ENCODE measurements around the gene ATP7A. TPM values are rescaled to one million over a fixed set of nuclear protein-coding genes. Genes with fewer than 3 reads are reported as not detected.

Gene ATP7A
- total and polyA plus RNA-seq, 12 donors: 1.3 to 7.6 (median 6.2) TPM

DNA sequence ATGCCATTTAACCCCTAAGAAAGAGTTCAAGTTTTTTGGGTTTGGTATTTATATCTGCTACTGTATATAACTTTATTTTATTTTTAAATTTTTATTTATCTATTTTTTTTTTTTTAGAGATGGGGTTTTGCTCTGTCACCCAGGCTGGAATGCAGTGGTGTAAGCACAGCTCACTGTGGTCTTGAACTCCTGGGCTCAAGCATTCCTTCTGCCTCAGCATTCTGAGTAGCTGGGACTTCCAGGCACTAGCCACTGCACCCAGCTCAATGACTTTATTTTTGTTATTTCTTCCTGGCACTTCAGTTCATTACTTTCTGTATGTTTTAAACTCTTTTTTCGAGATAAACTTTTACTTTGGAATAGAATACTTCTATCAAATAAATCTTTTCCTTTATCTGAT is 101.4 kb downstream of the ATP7A start:
- intact Hi-C loops (cut with DNase I): loop anchor here in 1 of 10 donors (5.0 kb wide), 1 partner anchor 370 kb away; no protein-coding TSS in a partner anchor
- DNase-seq (no peak), ATAC-seq (no peak)
- peaks cover 0 to 14% (median 0%) of the 10 kb centered on the region in 9 donors for H3K36me3 ChIP-seq
- 100% methylated on average over 1 of the region's 1 CpG for WGBS, 2 donors
- H3K27ac ChIP-seq: no peak overlapping the region
- no peaks in the 10 kb centered on the region for H3K27me3 ChIP-seq
- H3K4me1 ChIP-seq: no peaks in the 10 kb centered on the region
- H3K4me3 ChIP-seq: no peak overlapping the region
- H3K9me3 ChIP-seq: no peaks in the 10 kb centered on the region
- TF ChIP-seq, protein P1, sequence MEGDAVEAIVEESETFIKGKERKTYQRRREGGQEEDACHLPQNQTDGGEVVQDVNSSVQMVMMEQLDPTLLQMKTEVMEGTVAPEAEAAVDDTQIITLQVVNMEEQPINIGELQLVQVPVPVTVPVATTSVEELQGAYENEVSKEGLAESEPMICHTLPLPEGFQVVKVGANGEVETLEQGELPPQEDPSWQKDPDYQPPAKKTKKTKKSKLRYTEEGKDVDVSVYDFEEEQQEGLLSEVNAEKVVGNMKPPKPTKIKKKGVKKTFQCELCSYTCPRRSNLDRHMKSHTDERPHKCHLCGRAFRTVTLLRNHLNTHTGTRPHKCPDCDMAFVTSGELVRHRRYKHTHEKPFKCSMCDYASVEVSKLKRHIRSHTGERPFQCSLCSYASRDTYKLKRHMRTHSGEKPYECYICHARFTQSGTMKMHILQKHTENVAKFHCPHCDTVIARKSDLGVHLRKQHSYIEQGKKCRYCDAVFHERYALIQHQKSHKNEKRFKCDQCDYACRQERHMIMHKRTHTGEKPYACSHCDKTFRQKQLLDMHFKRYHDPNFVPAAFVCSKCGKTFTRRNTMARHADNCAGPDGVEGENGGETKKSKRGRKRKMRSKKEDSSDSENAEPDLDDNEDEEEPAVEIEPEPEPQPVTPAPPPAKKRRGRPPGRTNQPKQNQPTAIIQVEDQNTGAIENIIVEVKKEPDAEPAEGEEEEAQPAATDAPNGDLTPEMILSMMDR (IDR thresholded peaks at IDR 0.05): no peak

DNA sequence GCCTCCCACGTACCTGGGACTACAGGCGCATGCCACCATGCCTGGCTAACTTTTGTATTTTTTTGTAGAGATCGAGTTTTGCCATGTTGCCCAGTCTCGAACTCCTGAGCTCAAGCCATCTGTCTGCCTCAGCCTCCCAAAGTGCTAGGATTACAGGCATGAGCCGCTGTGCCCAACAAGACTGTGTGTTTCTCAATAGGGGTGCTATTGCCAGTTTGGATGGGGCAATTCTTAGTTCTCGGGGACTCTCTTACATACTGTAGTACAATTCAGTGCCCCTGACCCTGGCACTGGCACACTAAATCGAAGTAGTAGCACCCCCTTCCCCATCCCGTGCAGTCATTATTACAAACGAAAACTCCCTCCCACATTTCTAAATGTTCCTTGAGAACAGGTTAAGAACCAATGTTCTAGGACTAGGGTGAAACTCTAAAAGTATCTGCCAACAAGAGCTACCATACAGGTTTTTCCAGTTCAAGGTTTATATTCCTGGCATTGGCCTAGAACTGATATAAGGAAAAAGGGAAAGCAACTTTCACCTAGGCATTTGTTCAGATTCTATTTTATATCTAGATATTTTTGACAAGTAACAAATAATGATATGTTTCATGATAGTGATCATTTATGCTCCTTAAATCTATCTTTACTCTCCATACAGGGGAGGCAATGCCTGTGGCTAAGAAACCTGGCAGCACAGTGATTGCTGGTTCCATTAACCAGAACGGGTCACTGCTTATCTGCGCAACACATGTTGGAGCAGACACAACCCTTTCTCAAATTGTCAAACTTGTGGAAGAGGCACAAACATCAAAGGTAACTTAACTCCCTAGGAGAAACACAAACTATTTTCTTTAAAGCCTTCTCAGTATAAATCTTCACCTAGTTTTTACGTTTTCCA is 109.3 kb downstream of the ATP7A start:
- Histone ChIP-seq H3K4me3 (no peak overlapping the region), H3K4me1 (no peaks in the 10 kb centered on the region), H3K27me3 (peaks cover 0 to 5% (median 0%) of the 10 kb centered on the region in 7 donors), H3K9me3 (no peaks in the 10 kb centered on the region), H3K36me3 (peaks cover 0 to 10% (median 0%) of the 10 kb centered on the region in 9 donors), H3K27ac (no peak overlapping the region)
- intact Hi-C loops (cut with DNase I): loop anchor here in 4 of 10 donors (5.0 to 10.0 kb wide), 3 partner anchors 103 to 108 kb away; partner anchors contain the start of gene ATP7A (in 3 of the 4)
- WGBS, 2 donors: 95 to 96% methylated on average over 12 of the region's 12 CpGs
- DNase-seq (no peak), ATAC-seq (no peak)
- TF ChIP-seq, protein P1 (IDR thresholded peaks at IDR 0.05): no peak

DNA sequence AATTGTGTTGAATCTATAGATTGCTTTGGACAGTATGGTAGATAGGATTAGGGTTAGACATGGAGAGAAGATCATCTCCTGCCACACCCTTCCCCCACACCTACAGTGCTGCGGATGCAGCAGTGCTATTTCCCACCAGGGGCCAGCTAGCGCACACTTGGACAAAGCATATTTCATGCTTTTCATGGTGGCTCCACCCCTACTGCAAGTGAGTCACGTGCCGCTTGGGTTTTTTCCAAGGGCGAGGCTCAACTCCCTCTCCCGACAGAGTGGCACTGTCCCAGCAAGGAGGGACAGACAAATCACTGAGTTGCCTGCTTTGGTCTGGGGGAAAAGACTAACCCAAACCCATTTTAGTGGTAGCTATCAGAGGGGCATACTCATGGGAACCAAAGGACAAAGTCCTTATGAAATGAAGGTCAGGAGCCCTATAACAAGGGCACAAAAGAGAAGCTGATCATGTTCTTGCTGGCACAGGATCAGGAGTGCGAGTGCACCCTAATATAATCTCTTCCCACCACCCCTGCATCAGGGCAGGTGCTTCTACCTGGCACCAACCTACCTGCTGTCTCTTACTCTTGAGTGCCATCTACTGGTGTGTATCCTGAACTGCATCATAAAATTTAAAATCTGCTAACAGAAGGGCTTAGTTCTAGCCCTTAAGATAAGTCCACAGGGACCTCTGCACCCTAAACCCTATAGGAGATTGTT is 114.0 kb downstream of the ATP7A start:
- peaks cover 0 to 5% (median 0%) of the 10 kb centered on the region in 11 donors for H3K9me3 ChIP-seq
- H3K27me3 ChIP-seq: peaks cover 0 to 9% (median 0%) of the 10 kb centered on the region in 7 donors
- TF ChIP-seq, protein P1 (IDR thresholded peaks at IDR 0.05): peak; percentile 12 to 59 (median 45)
- no peaks in the 10 kb centered on the region for H3K4me1 ChIP-seq
- DNase-seq (peak in 1 of 2 donors; percentile 8), ATAC-seq (no peak)
- intact Hi-C loops (cut with DNase I): loop anchor here in 5 of 10 donors (5.0 to 10.0 kb wide), 3 partner anchors 107 to 112 kb away; partner anchors contain the start of gene ATP7A (in 4 of the 5)
- peaks cover 0 to 6% (median 0%) of the 10 kb centered on the region in 9 donors for H3K36me3 ChIP-seq
- no peak overlapping the region for H3K27ac ChIP-seq
- no peak overlapping the region for H3K4me3 ChIP-seq
- WGBS, 2 donors: 57 to 76% methylated on average over 7 of the region's 7 CpGs

DNA sequence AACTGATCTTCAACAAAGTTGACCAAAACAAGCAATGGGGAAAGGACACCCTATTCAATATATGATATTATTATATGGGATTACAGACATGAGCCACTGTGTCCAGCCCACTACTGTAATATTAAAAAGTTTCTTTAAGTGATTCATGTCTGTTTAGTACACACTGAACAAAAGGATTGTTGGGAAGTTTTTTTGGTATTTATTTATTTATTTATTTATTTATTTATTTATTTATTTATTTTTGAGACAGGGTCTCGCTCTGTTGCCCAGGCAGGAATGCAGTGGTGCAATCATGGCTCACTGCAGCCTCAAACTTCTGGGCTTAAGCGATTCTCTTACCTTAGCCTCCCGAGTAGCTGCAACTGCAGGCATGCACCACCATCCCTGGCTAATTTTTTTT is 117.3 kb downstream of the ATP7A start:
- WGBS, 2 donors: 100% methylated on average over 3 of the region's 3 CpGs
- intact Hi-C loops (cut with DNase I): loop anchor here in 3 of 10 donors (5.0 to 10.0 kb wide), 2 partner anchors 113 to 115 kb away; partner anchors contain the start of gene ATP7A (in 3 of the 3)
- TF ChIP-seq, protein P1 (IDR thresholded peaks at IDR 0.05): no peak

More for the DNA sequence above, 117.3 kb downstream of the ATP7A start:
- Histone ChIP-seq H3K27ac (no peak overlapping the region), H3K4me1 (no peaks in the 10 kb centered on the region), H3K9me3 (peaks cover 0 to 5% (median 0%) of the 10 kb centered on the region in 11 donors), H3K27me3 (peaks cover 0 to 12% (median 0%) of the 10 kb centered on the region in 7 donors), H3K4me3 (no peak overlapping the region), H3K36me3 (peaks cover 0 to 12% (median 0%) of the 10 kb centered on the region in 9 donors)
- DNase-seq: no peak
- ATAC-seq: no peak
